HCT116 (cell line): ENCODE results near the gene CYGB. TPM values are rescaled to one million over a fixed set of nuclear protein-coding genes. Genes with fewer than 3 reads are reported as not detected.

ENCODE experiments used
- ATAC-seq: fragments of 200-7000 bp; cut with Tn5 transposase; 2 replicates; pipeline ENCODE4 v1.9.1; 2020; ENCODE audit warnings: mild to moderate bottlenecking, moderate library complexity
- BruUV-seq: library from RNA; stranded (reverse); fragments of 400-500 nt; replicated peaks from 2 replicates; lab custom pipeline; 2021; lab: Mats Ljungman, UMichigan
- CTCF ChIA-PET: fragments of 300-600 bp; sonication (Branson Sonifier 250); formaldehyde crosslinking; loops from one replicate; lab custom pipeline; 2021; ENCODE audit warnings: antibody characterized with exemption; lab: Charles Lee
- POLR2A ChIA-PET: fragments of 300-600, 350-600 bp; sonication (Branson Sonifier 250); formaldehyde crosslinking; loops from one replicate; lab custom pipeline; 2021; ENCODE audit warnings: antibody characterized with exemption; lab: Charles Lee
- RAD21 ChIA-PET, 2 experiments: fragments of 300-600 bp; sonication (Branson Sonifier 250); formaldehyde crosslinking; loops; one replicate each; lab custom pipeline; 2023; ENCODE audit warnings: low total read pairs in 2 of 2; ENCODE audit not compliant: uncharacterized antibody in 2 of 2, unreplicated experiment in 2 of 2, low non-redundant PET in 1 of 2; lab: Charles Lee
- DNase-seq: peaks from one replicate; pipeline ENCODE4 v3.0.0-alpha.2; 2010; ENCODE audit warnings: low read depth, low spot score
- H2AFZ ChIP-seq: fragments of 200-600 bp; shearing (Covaris generic), sonication (generic); 2 replicates; pipeline ENCODE4 v1.6.1; 2017; ENCODE audit warnings: low read depth, mixed run types, mixed read lengths, antibody characterized with exemption, low read length; ENCODE audit not compliant: poor library complexity, severe bottlenecking
- H3K27ac ChIP-seq: 2 replicates; pipeline ENCODE4 v1.5.1; 2012; ENCODE audit warnings: low read depth, low read length
- H3K27me3 ChIP-seq: fragments of 200-600 bp; sonication (generic); 2 replicates; pipeline ENCODE4 v1.6.1; 2016; ENCODE audit warnings: mixed run types, low read length, mixed read lengths; ENCODE audit not compliant: insufficient read depth
- H3K36me3 ChIP-seq, 2 experiments: fragments of 200-500 bp in 1 of 2; fragments of 200-600 bp in 1 of 2; sonication (Bioruptor generic) in 1 of 2; sonication (generic) in 1 of 2; 2 replicates each; pipeline versions ENCODE4 v1.5.1 to v1.6.1; 2014 to 2016; ENCODE audit warnings: low read length in 2 of 2, inconsistent platforms in 1 of 2, mixed read lengths in 1 of 2, mixed run types in 1 of 2; ENCODE audit not compliant: insufficient read depth in 2 of 2, control insufficient read depth in 1 of 2
- H3K4me1 ChIP-seq, 2 experiments: fragments of 200-600 bp in 1 of 2; sonication (generic) in 1 of 2; 2 replicates each; pipeline versions ENCODE4 v1.5.1 to v1.6.1; 2012 to 2017; ENCODE audit warnings: low read length in 2 of 2, inconsistent platforms in 1 of 2, mild to moderate bottlenecking in 1 of 2, mixed read lengths in 1 of 2, mixed run types in 1 of 2, moderate library complexity in 1 of 2; ENCODE audit not compliant: insufficient read depth in 2 of 2, control insufficient read depth in 1 of 2
- H3K4me2 ChIP-seq: fragments of 200-600 bp; sonication (generic); 2 replicates; pipeline ENCODE4 v1.6.1; 2017; ENCODE audit warnings: mixed run types, low read length, mixed read lengths
- H3K4me3 ChIP-seq, 2 experiments: fragments of 200-600 bp in 1 of 2; sonication (generic) in 1 of 2; replicated peaks in 1 of 2; 2 replicates each; pipeline ENCODE4 v1.5.1; 2011 to 2016; ENCODE audit warnings: low read length in 2 of 2, control low read depth in 1 of 2, low read depth in 1 of 2, mild to moderate bottlenecking in 1 of 2, mixed read lengths in 1 of 2, mixed run types in 1 of 2
- H3K79me2 ChIP-seq: fragments of 200-600 bp; sonication (generic); 2 replicates; pipeline ENCODE4 v1.6.1; 2017; ENCODE audit warnings: mild to moderate bottlenecking, mixed run types, low read length, moderate library complexity, mixed read lengths; ENCODE audit not compliant: insufficient read depth
- H3K9ac ChIP-seq: fragments of 200-600 bp; sonication (generic); 2 replicates; pipeline ENCODE4 v1.6.1; 2016; ENCODE audit warnings: low read length, mixed read lengths
- H3K9me2 ChIP-seq: fragments of 200-600 bp; sonication (generic), shearing (Covaris generic); 2 replicates; pipeline ENCODE4 v1.6.1; 2017; ENCODE audit warnings: mixed run types, mild to moderate bottlenecking, moderate library complexity; ENCODE audit not compliant: insufficient read depth
- H3K9me3 ChIP-seq, 2 experiments: fragments of 200-500 bp in 1 of 2; fragments of 200-600 bp in 1 of 2; sonication (Bioruptor generic) in 1 of 2; sonication (generic) in 1 of 2; 2 replicates each; pipeline ENCODE4 v1.6.1; 2014 to 2017; ENCODE audit warnings: low read length in 2 of 2, mixed read lengths in 2 of 2, inconsistent platforms in 1 of 2, low read depth in 1 of 2, mild to moderate bottlenecking in 1 of 2, mixed run types in 1 of 2, moderate library complexity in 1 of 2; ENCODE audit not compliant: control insufficient read depth in 1 of 2, insufficient read depth in 1 of 2
- H4K20me1 ChIP-seq: fragments of 200-600 bp; sonication (generic), shearing (Covaris generic); 2 replicates; pipeline ENCODE4 v1.6.1; 2017; ENCODE audit warnings: mixed run types, mild to moderate bottlenecking, moderate library complexity; ENCODE audit not compliant: insufficient read depth
- CBX3 ChIP-seq: IDR thresholded peaks from 2 replicates; pipeline ENCODE4 v1.6.1; 2012; ENCODE audit warnings: low read depth
- CEBPB ChIP-seq: IDR thresholded peaks from 2 replicates; pipeline ENCODE4 v1.6.1; 2012; ENCODE audit warnings: low read depth
- ELF1 ChIP-seq: IDR thresholded peaks from 2 replicates; pipeline ENCODE4 v1.6.1; 2012; ENCODE audit warnings: low read depth, borderline replicate concordance
- FOSL1 ChIP-seq: IDR thresholded peaks from 2 replicates; pipeline ENCODE4 v1.6.1; 2012; ENCODE audit warnings: low read depth
- POLR2AphosphoS5 ChIP-seq: IDR thresholded peaks from 2 replicates; pipeline ENCODE4 v1.6.1; 2011; ENCODE audit warnings: mild to moderate bottlenecking, low read depth, low read length, moderate library complexity
- SIN3A ChIP-seq: IDR thresholded peaks from 2 replicates; pipeline ENCODE4 v1.6.1; 2012; ENCODE audit warnings: low read depth
- SP1 ChIP-seq: IDR thresholded peaks from 2 replicates; pipeline ENCODE4 v1.6.1; 2012; ENCODE audit warnings: low read depth
- intact Hi-C: fragments of 100-400 bp; cut with micrococcal nuclease; formaldehyde crosslinking; loops from 2 replicates; pipeline ENCODE4 v1.10.0; 2022
- total RNA-seq: library from RNA; stranded (reverse); gene quantifications from one replicate; pipeline ENCODE4 v1.2.1, GENCODE V29; 2021; ENCODE audit not compliant: unreplicated experiment
- TF ChIP-seq, protein P1 (sequence below): IDR thresholded peaks from 2 replicates; pipeline ENCODE4 v1.6.1; 2011; ENCODE audit warnings: mild to moderate bottlenecking, low read length, moderate library complexity; ENCODE audit not compliant: insufficient replicate concordance; ENCODE audit errors: extremely low read depth
- TF ChIP-seq, protein P2 (sequence below): IDR thresholded peaks from 2 replicates; pipeline ENCODE4 v1.6.1; 2012

CYGB gene
- total RNA-seq, 1 experiment from 2014 or later = 0.66 TPM

DNA sequence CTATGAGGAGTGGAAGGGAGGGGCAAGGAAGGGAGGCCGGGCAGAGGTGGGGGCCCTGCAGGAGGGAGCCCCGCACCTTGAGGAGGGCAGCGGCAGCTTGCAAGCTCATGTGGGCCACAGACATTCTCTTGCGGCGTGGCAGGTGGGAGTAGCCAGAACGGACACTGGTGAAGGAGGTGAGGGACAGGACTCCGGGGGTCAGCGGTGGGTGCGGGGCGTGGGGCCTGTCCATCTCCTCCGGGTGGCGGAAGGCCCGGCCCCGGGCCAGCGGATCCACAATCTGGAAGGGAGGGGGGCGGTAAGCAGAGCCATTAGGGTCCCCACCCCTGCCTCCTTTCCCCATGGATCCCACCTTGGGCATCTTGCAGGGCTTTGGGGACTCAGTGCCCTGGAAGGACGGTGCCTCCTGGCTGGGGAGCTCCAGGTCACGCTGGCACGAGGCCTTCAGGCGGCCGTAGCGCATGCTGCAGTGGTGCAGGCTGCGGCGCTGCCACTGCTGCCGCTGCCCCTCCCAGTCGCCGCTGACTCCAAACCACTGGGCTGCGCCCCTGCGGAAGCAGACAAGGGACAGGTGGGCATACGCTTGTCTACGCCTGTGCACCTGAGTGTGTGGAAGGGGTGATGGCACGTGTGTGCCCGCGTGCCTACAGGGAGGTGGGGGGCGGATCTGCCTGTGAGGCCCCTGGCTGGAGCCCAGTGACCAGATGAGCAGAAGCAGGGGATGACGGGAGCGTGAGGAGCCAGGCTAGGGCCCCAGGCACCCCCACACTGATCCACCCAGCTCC lies 58.6 kb downstream of the CYGB start:
- H3K27ac ChIP-seq = no peak overlapping the region
- no TSS peak for BruUV-seq
- no peak for DNase-seq
- ATAC-seq = no peak
- no peaks in the 10 kb centered on the region for H3K9me2 ChIP-seq
- H3K79me2 ChIP-seq = no peaks in the 10 kb centered on the region
- no peak overlapping the region for H3K4me3 ChIP-seq
- RAD21 ChIA-PET = no interaction called here
- no peaks in the 10 kb centered on the region for H3K9me3 ChIP-seq
- no peak overlapping the region for H2AFZ ChIP-seq
- H3K9ac ChIP-seq = no peak overlapping the region
- no peaks in the 10 kb centered on the region for H4K20me1 ChIP-seq
- H3K4me2 ChIP-seq = no peak overlapping the region
- peaks cover 9 to 13% of the 10 kb centered on the region in 2 experiments; a peak in 2 of 4 replicates for H3K36me3 ChIP-seq
- no peaks in the 10 kb centered on the region for H3K27me3 ChIP-seq
- CTCF ChIA-PET = no interaction called here
- intact Hi-C loops = no loop called here
- TF ChIP-seq CEBPB (no peak), ELF1 (no peak), FOSL1 (no peak), SIN3A (no peak), POLR2AphosphoS5 (no peak), CBX3 (no peak), SP1 (no peak)
- TF ChIP-seq, protein P1, sequence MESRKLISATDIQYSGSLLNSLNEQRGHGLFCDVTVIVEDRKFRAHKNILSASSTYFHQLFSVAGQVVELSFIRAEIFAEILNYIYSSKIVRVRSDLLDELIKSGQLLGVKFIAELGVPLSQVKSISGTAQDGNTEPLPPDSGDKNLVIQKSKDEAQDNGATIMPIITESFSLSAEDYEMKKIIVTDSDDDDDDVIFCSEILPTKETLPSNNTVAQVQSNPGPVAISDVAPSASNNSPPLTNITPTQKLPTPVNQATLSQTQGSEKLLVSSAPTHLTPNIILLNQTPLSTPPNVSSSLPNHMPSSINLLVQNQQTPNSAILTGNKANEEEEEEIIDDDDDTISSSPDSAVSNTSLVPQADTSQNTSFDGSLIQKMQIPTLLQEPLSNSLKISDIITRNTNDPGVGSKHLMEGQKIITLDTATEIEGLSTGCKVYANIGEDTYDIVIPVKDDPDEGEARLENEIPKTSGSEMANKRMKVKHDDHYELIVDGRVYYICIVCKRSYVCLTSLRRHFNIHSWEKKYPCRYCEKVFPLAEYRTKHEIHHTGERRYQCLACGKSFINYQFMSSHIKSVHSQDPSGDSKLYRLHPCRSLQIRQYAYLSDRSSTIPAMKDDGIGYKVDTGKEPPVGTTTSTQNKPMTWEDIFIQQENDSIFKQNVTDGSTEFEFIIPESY = no peak
- TF ChIP-seq, protein P2, sequence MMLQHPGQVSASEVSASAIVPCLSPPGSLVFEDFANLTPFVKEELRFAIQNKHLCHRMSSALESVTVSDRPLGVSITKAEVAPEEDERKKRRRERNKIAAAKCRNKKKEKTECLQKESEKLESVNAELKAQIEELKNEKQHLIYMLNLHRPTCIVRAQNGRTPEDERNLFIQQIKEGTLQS = no peak
- POLR2A ChIA-PET = no interaction called here
- peaks cover 0 to 7% of the 10 kb centered on the region in 2 experiments; a peak in 3 of 4 replicates for H3K4me1 ChIP-seq
